Fibroblast of lung (primary cell): Measurements from ENCODE around the gene TBC1D22A.

Experiments used
- EZH2 ChIP-seq: IDR thresholded peaks from 2 replicates; pipeline ENCODE4 v1.5.1; 2012; ENCODE audit warnings: low read length, control low read depth, mild to moderate bottlenecking; ENCODE audit errors: missing control alignments
- TF ChIP-seq, protein P1 (sequence below), 2 donors: IDR thresholded peaks in 1 of 2; conservative IDR thresholded peaks in 1 of 2; 1 replicate in 1 of 2; 2 replicates in 1 of 2; pipeline ENCODE4 v1.5.1; 2011 to 2012; ENCODE audit warnings: low read length in 2 of 2, control low read depth in 1 of 2, inconsistent platforms in 1 of 2, low read depth in 1 of 2, mild to moderate bottlenecking in 1 of 2

- TF ChIP-seq, protein P1, sequence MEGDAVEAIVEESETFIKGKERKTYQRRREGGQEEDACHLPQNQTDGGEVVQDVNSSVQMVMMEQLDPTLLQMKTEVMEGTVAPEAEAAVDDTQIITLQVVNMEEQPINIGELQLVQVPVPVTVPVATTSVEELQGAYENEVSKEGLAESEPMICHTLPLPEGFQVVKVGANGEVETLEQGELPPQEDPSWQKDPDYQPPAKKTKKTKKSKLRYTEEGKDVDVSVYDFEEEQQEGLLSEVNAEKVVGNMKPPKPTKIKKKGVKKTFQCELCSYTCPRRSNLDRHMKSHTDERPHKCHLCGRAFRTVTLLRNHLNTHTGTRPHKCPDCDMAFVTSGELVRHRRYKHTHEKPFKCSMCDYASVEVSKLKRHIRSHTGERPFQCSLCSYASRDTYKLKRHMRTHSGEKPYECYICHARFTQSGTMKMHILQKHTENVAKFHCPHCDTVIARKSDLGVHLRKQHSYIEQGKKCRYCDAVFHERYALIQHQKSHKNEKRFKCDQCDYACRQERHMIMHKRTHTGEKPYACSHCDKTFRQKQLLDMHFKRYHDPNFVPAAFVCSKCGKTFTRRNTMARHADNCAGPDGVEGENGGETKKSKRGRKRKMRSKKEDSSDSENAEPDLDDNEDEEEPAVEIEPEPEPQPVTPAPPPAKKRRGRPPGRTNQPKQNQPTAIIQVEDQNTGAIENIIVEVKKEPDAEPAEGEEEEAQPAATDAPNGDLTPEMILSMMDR (conservative IDR thresholded peaks at IDR 0.05 in 1 of 2, IDR thresholded peaks at IDR 0.05 in 1 of 2; ENCODE audit: low read depth in 1 of 2, low read length in 2 of 2): no peak
- no peak for TF ChIP-seq EZH2
These were observed 174.0 kb downstream of the TBC1D22A start for GRCh38 chr22:46936378-46936903.
